HG02610 (cell line): ENCODE measurements around the gene PLEKHM3.
A peak's percentile ranks its signal among the peaks of the same experiment; 100 is the strongest.
"Not testable (repeated sequence)": the region's sequence is repeated elsewhere in the genome, so short reads cannot be mapped to it uniquely, and the experiment has no call there.

Experiments
- ATAC-seq: cut with Tn5 transposase; IDR thresholded peaks from one replicate; pipeline ENCODE4 v1.9.1; 2021; ENCODE audit warnings: mild to moderate bottlenecking, moderate library complexity; ENCODE audit not compliant: unreplicated experiment

Gene PLEKHM3

DNA sequence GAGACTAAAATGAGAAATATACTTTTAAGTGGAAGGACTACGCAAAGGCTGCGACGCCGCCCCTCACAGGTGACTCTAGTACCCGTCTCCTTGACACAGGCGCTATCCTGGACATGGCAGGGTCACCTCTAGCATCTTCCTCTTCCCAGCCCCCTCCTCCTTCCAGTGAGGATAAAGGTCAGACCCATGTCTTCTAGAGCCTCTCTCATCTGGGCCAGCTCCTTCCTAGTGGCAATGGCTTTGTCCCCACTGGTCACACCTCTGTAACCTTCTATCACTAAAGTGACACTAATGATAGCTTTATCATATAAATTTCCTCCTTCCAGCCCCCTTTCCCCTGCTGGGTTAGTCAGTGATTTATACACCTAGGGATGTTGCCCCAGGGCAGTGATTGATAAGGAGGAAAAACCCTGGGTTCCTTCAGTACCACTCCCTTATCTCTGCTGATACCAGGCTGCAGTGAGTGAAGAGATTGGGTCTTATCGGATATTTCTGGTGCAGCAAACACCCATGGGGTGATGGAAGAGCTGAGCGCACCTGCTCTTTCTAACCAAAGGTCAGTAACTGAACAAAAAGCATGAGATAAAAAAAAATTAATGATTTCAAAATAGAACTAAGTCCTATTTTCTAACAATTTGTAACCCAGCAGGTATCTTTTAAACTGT lies 193.6 kb downstream of the PLEKHM3 start:
- no peak for ATAC-seq

DNA sequence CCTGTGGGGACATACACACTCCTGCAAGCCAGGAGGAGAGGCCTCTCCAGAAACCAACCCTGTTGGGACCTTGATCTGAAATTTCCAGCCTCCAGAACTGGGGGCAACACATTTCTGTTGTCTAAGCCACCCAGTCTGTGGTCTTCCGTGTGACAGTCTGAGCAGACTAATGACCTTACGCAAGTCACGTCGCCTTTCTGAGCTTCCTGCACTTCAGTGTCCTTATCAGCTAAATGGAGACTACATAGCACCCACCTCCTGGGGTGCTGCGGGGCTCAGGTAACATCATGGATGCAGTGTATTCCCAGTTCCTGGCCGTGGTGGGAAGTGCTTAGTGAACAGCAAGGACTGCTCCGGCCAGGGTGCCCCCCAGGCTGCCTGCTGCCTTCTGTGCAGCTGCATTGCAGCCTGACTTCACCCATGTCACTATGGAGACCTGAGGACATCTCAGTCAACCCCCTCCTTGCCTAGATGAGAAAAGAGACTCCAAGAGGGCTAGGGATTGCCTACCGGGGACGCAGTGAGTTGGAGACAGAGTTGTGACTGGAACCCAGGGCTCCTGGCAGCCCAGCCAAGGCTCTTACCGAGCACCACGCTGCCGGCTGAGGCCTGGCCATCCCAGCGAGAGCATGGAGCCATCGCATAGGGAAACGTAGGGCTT lies 194.4 kb downstream of the PLEKHM3 start:
- ATAC-seq = no peak

- ATAC-seq = no peak
These were observed 196.8 kb downstream of the PLEKHM3 start for GRCh38 chr2:207828361-207829057.

- no peak for ATAC-seq
These were observed 199.3 kb downstream of the PLEKHM3 start for GRCh38 chr2:207825978-207826377.

- ATAC-seq = no peak
These were observed 200.0 kb downstream of the PLEKHM3 start for GRCh38 chr2:207825045-207825954.

GRCh38 chr2:207823865-207824264 lies 201.5 kb downstream of the PLEKHM3 start:
- ATAC-seq = no peak

DNA sequence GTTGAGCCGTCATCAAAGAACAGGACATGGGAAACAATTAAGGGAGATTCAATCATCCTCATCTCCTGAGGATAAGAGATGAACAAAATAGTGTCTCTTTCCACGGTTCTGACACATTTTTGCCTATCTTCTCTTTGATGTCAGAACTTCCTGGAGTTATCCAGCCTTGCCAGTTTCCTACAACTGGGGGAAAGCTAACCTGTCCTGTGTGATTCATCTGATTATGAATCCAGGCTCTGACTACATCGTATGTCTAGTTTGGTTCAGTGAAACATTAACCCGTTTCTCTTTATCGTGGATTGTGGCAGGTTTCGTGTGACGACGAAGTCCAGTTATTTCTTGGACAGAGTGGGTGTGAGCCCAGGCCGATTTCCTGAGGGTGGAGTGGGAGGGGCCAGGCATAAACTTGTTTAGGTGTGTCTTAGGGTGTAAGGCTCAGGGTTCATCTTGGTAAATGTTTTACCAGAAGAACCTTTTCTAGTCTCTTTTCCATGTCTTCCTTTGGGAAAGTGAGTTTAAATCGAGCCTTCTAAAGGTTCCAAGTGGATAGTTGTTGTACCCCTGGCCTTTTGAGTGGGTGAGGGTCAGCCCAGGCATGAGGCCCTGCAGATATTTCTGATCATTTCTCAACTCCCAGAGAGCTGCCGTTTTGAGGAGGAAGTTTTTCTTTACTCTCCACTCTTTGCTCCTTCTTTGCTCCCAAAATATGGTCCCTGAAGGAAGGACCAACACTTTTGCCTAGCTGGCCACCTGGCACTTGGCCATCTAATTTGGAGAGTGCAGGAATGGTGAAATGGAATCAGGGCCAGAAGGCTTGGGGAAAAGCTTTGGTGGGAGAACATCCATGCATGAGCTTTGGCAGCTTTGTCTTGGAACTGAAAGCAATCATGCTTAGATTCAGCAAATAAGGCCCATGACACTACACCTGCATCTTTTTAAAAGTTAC lies 205.2 kb downstream of the PLEKHM3 start:
- no peak for ATAC-seq

GRCh38 chr2:207819021-207819797 lies 206.1 kb downstream of the PLEKHM3 start:
- no peak for ATAC-seq

DNA sequence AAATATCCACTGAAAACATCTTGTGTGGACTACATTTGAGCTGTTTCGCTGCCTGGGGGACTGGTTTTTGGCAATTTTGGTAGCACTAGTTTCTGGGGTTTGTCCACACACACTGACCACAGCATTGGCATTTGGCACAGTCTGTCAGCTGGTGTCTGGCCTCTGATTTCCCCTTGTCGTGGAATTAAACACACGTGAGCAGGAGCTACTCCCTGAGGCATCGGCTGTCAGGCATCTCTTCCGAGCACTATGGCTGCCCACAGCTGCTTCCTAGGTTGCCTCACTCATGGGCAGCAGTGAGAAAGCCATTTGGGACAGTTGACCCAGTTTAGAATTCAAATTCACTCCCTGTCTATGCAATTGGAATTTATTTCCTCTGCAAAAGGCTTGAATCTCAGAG lies 208.8 kb downstream of the PLEKHM3 start:
- no peak for ATAC-seq

DNA sequence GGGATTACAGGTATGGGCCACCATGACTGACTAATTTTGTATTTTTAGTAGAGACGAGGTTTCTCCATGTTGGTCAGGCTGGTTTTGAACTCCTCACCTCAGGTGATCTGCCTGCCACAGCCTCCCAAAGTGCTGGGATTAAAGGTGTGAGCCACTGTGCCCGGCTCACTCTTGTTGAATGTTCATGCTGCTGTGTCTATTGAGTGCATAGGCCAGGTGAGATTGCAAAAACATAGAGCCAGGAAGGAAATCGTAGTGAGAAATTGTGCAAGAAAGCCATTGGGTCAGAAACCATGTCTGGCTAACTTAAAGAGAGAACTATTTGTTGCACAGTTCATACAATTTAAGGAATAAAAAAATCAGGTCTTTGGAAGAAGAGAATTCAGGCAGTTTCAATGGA lies 210.1 kb downstream of the PLEKHM3 start:
- no peak for ATAC-seq

DNA sequence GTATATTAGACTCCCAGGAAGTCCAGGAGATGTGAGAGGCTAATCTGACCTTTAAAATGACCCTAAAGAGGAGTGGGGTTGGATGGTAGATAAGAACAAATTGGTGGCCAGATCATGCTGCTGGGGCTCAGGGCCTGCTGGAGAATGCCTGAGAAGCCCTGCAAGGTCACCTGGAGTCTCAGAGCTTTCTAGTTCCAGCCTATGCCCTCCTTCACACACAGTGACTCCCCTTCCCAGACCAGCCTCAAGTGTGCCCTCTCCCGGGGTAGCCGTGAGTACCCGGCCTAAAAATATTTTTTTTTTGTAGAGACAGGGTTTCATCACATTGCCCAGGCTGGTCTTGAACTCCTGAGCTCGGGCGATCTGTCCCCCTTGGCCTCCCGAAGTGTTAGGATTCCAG lies 211.4 kb downstream of the PLEKHM3 start:
- no peak for ATAC-seq

DNA sequence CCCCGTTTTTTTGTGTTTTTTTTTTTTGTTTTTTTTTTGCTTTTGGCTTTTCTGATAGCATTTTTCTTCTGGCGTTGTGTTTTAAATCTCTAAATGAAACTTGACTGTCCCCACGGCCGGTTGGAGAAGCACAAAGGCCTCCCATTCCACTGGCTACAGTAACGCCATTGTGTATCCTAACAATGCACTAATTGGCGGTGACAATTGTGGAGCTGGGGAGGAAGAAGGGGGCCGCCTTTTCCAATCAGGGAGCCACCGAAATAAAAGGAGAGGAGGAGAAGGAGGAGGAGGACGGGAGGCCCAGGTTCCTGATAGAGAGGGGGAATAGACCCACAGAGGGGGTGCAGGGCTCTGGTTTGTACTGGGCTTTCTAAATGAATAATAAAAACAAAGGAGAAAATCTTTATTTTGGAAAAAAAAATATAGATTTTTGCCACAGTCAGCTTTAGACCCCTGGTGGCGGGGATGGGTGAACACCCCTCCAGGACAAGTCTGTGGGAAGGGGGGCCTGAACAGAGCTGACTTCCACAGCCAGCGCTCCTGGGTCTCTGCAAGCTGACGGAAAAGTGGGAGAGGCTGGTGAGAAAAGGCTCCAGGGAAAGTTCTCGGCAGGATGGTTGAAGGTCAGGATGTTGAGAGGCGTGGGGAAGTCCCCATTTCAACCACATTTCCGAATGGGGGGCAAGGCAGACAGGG lies 212.0 kb downstream of the PLEKHM3 start:
- ATAC-seq = no peak

DNA sequence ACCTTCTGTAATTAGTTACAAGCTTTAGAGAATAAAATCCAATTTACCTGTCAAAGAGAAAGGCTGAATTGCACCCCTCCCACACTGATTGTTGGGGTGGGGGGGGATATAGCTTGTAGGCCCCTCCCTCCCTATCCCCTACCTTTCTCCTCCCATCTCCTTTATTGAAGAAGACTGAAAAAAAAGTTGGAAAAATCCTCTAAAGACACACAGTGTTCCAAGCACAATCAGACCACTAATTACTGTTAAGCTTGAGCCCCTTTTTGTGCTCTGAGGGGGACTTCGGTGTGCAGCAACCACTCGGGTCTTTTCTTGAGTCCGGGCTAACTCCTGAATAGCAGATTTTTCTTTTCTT lies 212.6 kb downstream of the PLEKHM3 start:
- ATAC-seq = no peak

- ATAC-seq = no peak
These were observed 213.1 kb downstream of the PLEKHM3 start for GRCh38 chr2:207812058-207812725.

- ATAC-seq = not testable (repeated sequence)
These were observed 213.7 kb downstream of the PLEKHM3 start for GRCh38 chr2:207811658-207812057.

GRCh38 chr2:207810200-207810788 lies 215.0 kb downstream of the PLEKHM3 start:
- no peak for ATAC-seq

GRCh38 chr2:207808119-207808518 lies 217.2 kb downstream of the PLEKHM3 start:
- no peak for ATAC-seq

- peak; percentile 92 for ATAC-seq
These were observed 217.8 kb downstream of the PLEKHM3 start for GRCh38 chr2:207807516-207807915.
